Measurements from ENCODE around the gene MT1A.

The MT1A gene

DNA sequence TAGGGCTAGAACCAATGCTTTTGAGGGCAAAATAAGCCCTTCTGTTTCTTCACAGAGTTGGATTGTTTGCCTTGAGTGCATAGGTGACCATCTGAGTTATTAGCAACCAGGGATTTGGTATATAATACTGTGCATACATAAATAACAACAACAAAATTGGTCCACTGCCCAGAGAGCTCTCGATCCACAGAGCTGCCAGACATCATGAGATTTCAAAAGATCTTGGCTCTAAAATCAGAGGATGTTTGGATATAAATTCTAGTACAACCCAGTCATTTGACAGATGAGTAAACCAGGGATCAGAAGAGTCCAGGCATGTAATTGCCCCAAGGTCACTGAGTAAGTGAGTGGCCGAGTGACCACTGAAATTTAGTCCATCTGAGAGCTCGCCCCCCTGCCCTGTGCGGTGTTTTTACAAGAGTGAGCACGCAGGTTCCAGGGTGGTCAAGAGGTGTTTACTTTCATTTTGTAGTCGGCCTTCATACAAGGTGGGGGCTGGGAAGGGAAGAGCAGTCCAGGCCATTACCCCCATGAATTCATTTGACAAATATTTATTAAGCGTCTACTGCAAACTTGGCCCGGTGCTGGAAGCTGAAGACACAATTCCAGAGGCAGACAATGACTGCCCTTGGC lies 31.9 kb upstream of the MT1A start:
- DNase-seq (ENCODE audit: low read depth in 1 of 2, low spot score in 1 of 2) = no peak
- TF ChIP-seq, protein P1, sequence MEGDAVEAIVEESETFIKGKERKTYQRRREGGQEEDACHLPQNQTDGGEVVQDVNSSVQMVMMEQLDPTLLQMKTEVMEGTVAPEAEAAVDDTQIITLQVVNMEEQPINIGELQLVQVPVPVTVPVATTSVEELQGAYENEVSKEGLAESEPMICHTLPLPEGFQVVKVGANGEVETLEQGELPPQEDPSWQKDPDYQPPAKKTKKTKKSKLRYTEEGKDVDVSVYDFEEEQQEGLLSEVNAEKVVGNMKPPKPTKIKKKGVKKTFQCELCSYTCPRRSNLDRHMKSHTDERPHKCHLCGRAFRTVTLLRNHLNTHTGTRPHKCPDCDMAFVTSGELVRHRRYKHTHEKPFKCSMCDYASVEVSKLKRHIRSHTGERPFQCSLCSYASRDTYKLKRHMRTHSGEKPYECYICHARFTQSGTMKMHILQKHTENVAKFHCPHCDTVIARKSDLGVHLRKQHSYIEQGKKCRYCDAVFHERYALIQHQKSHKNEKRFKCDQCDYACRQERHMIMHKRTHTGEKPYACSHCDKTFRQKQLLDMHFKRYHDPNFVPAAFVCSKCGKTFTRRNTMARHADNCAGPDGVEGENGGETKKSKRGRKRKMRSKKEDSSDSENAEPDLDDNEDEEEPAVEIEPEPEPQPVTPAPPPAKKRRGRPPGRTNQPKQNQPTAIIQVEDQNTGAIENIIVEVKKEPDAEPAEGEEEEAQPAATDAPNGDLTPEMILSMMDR (IDR thresholded peaks at IDR 0.05; ENCODE audit: insufficient read depth, low read length) = no peak
- TF ChIP-seq POLR2AphosphoS5 (IDR thresholded peaks at IDR 0.05; ENCODE audit: low read depth) (no peak), GABPA (IDR thresholded peaks at IDR 0.05; ENCODE audit: low read depth) (no peak), SPI1 (IDR thresholded peaks at IDR 0.05; ENCODE audit: borderline replicate concordance, low read depth) (no peak)
- TF ChIP-seq, protein P2, sequence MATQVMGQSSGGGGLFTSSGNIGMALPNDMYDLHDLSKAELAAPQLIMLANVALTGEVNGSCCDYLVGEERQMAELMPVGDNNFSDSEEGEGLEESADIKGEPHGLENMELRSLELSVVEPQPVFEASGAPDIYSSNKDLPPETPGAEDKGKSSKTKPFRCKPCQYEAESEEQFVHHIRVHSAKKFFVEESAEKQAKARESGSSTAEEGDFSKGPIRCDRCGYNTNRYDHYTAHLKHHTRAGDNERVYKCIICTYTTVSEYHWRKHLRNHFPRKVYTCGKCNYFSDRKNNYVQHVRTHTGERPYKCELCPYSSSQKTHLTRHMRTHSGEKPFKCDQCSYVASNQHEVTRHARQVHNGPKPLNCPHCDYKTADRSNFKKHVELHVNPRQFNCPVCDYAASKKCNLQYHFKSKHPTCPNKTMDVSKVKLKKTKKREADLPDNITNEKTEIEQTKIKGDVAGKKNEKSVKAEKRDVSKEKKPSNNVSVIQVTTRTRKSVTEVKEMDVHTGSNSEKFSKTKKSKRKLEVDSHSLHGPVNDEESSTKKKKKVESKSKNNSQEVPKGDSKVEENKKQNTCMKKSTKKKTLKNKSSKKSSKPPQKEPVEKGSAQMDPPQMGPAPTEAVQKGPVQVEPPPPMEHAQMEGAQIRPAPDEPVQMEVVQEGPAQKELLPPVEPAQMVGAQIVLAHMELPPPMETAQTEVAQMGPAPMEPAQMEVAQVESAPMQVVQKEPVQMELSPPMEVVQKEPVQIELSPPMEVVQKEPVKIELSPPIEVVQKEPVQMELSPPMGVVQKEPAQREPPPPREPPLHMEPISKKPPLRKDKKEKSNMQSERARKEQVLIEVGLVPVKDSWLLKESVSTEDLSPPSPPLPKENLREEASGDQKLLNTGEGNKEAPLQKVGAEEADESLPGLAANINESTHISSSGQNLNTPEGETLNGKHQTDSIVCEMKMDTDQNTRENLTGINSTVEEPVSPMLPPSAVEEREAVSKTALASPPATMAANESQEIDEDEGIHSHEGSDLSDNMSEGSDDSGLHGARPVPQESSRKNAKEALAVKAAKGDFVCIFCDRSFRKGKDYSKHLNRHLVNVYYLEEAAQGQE (IDR thresholded peaks at IDR 0.05; ENCODE audit: insufficient replicate concordance, low read depth) = no peak
- H3K27me3 ChIP-seq (ENCODE audit: insufficient read depth, poor library complexity, severe bottlenecking) = no peaks in the 10 kb centered on the region
- H3K4me3 ChIP-seq (replicated peaks; ENCODE audit: insufficient read depth, low read length) = no peak overlapping the region
- no peak overlapping the region for H3K27ac ChIP-seq (replicated peaks)

DNA sequence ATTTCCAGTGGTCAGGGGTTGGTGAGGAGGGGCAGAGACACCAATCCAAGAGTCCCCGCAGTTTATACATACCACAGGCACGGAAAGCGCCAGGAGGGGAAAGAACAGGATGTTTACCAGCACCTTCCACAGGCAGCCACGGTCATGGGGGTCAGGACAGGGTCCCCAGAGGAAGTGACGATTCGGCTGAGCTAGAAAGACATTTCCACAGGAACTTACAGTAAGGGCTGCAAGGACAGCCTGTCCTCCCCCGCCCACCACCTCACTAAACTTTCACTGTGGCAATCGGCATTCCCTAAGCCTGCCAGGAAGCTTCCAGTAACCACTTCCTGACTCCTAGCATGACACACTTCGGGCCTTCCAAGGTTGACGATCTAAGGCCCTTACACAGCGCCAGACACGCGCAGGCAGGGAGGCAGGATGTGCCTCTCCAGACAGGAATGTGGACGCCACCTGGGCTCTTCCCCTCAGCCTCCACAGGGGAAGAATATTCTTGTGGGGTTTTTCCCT lies 31.3 kb upstream of the MT1A start:
- H3K27ac ChIP-seq (replicated peaks) = no peak overlapping the region
- no peaks in the 10 kb centered on the region for H3K27me3 ChIP-seq (ENCODE audit: insufficient read depth, poor library complexity, severe bottlenecking)
- TF ChIP-seq SPI1 (IDR thresholded peaks at IDR 0.05; ENCODE audit: borderline replicate concordance, low read depth) (no peak), GABPA (IDR thresholded peaks at IDR 0.05; ENCODE audit: low read depth) (no peak), POLR2AphosphoS5 (IDR thresholded peaks at IDR 0.05; ENCODE audit: low read depth) (no peak)
- TF ChIP-seq, protein P2 (IDR thresholded peaks at IDR 0.05; ENCODE audit: insufficient replicate concordance, low read depth) = no peak
- TF ChIP-seq, protein P1 (IDR thresholded peaks at IDR 0.05; ENCODE audit: insufficient read depth, low read length) = no peak
- no peak overlapping the region for H3K4me3 ChIP-seq (replicated peaks; ENCODE audit: insufficient read depth, low read length)
- no peak for DNase-seq (ENCODE audit: low read depth in 1 of 2, low spot score in 1 of 2)

DNA sequence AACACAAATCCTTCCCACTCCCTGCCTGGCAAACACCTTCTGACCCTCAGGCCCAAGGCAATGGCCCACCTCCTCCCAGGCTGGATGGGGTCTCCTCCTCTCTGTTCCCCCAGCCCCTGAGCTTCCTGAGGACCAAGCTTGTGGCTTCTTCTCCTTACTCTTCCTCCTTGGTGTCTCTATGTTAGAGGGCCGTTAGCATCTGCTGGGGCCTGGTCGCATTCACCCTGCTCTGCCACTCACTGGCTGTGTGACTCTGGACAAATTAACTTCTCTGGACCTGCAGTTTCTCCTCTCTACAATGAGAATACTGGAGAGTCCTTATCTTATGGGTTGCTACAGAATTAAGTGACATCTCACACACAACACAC lies 30.8 kb upstream of the MT1A start:
- H3K27ac ChIP-seq (replicated peaks) = peak overlapping the region; percentile 67
- no peaks in the 10 kb centered on the region for H3K27me3 ChIP-seq (ENCODE audit: insufficient read depth, poor library complexity, severe bottlenecking)
- DNase-seq (ENCODE audit: low read depth in 1 of 2, low spot score in 1 of 2) = no peak
- H3K4me3 ChIP-seq (replicated peaks; ENCODE audit: insufficient read depth, low read length) = peak overlapping the region; percentile 32; the same call in 1 of the 2 replicates
- TF ChIP-seq, protein P1 (IDR thresholded peaks at IDR 0.05; ENCODE audit: insufficient read depth, low read length) = no peak
- no peak for TF ChIP-seq SPI1 (IDR thresholded peaks at IDR 0.05; ENCODE audit: borderline replicate concordance, low read depth)
- TF ChIP-seq, protein P2 (IDR thresholded peaks at IDR 0.05; ENCODE audit: insufficient replicate concordance, low read depth) = no peak
- no peak for TF ChIP-seq POLR2AphosphoS5 (IDR thresholded peaks at IDR 0.05; ENCODE audit: low read depth)
- no peak for TF ChIP-seq GABPA (IDR thresholded peaks at IDR 0.05; ENCODE audit: low read depth)
